SKM-1 (cell line): ENCODE data around the gene SLC25A47.
"Not testable (repeated sequence)": the region's sequence is repeated elsewhere in the genome, so short reads cannot be mapped to it uniquely, and the experiment has no call there.

Source experiments
- DNase-seq: peaks from one replicate; lab custom pipeline; 2025; ENCODE audit not compliant: unreplicated experiment; lab: John Stamatoyannopoulos, UW

SLC25A47 gene, protein sequence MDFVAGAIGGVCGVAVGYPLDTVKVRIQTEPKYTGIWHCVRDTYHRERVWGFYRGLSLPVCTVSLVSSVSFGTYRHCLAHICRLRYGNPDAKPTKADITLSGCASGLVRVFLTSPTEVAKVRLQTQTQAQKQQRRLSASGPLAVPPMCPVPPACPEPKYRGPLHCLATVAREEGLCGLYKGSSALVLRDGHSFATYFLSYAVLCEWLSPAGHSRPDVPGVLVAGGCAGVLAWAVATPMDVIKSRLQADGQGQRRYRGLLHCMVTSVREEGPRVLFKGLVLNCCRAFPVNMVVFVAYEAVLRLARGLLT

DNA sequence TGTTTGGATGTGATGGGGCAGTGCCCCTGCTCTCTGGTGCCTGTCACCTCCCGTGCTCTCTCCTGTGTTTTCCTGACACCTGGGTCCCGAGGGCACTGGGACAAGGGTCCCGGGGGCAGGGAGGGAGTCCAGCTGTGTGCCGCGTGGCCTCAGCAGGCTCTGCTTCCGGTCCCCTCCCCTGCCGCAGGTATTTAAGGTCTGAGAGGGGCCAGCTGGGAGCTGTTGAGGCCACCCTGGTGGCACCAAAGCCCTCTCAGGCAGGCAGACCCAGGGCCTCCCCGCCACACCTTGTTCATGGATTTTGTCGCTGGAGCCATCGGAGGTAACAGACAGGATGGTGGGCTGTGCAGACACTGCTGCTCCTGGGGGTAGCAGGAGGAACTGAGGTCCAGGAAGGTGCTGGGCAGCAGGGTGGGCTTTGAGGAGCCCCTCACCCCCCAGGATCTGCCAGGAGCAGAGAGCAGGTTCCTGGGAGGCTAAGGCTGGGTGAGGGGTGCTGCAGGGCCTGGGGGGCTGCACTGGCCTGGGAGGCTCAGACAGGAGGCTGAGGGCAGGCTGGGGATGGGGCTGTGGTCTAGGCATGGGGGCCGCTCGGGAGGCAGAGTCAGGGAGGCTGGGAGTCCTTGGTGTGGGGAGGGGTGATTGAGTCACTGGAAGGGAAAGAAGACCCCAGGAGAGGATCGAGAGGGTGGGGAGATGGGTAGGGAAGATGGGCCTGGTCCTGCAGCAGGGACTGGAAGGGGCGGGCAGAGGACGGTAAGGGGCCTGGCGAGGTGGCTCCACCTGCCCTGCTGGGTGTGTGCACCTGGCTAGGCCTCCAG is at the start of gene SLC25A47:
SLC25A47 (plus strand) TSS at position 219 of the 821 bp plus-strand sequence; CDS start at position 295, 76 bp downstream.
- DNase-seq, result no peak

DNA sequence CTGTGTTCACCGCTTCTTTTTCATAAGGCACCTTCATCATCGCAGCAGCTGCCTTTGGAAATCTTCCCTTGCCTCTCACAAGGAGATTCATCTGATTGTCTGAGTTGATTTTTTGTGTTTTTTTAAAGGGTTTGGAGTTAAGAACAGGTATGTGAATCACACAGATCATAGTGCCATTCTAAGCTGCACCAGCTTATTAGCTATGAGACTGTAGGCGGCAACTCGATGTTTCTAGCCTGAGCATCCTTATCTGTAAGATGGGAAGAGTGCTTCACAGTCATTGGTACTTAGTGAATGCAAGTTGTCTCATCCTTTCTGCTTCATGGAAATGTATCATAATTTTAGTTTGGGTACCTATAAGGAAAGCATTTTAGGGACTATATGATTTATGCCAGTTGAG is 48.9 kb upstream of the SLC25A47 start:
- no peak for DNase-seq

DNA sequence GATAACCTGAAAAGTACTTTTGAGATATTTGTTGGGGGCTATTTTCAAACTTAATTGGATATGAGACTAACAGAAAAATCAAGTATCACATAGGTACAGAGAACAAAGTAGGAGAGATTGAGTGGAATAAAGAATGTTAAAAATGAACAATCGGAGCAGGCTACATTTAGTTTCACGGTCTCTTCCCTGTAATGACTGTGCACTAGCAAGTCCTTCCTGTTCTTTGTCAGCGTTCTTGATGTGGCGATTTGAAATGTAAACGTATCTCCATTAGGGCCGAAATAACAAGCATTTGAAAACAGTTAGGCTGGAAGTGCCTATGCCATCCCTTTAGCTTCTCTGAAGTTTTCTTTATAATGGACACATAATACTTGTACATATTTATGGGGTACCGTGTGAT is 47.9 kb upstream of the SLC25A47 start:
- DNase-seq, result no peak

DNA sequence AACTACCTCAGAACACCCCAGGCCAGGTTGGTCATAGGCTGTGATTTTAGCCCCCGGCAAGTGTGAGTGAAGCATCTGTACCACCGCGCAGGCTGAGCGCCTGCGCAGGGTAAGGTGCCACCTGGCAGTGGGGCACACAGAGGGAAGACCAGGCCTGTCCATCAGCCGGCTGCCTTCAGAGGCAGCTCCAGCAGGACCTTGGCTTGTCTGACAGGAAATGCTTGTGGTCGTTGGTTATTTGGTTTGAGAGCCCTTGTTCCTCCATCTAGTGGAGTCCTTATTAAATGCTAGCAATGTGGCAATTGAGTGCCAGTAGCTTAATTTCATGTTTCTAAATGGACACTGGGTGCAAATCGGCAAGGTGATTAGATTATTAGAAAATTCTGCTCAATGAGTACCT is 44.4 kb upstream of the SLC25A47 start:
- DNase-seq, result no peak

DNA sequence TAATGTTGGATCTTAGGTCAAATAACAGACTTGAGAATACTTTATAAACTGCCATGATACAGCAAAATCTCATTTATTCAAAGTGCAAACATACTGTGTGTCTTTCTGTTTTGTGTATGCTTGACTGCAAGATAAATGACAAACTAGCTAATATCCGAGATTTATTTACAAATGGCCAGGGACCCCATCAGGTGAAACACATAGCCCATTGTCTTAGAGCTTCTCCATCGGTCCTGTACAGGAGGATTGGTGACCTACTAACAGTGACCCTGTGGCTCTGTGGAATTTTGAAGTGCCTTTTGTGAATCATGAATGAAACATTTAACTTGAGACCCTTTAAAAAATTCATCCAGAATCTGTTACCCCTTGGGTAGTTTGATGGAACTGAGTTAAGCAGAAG is 44.0 kb upstream of the SLC25A47 start:
- no peak for DNase-seq

DNA sequence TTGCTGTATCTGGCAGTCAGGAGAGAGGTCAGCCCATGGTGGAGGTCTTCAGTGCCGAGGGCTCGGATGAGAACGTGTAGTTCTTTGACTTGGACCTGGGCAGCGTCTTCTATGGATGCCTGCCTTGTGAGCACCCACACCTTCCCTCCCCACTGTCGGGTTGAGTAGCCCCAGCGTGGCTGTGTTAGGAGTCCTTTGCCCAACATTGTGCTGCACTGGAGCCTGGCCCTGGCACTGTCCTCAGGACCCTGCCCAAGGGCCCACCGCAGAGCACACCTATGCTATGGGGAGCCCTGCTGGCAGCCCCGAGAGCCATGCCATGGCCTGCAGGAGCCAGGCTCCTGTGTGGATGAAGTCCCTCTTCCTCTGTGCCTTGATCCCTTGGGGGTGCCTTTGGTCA is 43.6 kb upstream of the SLC25A47 start:
- no peak for DNase-seq

DNA sequence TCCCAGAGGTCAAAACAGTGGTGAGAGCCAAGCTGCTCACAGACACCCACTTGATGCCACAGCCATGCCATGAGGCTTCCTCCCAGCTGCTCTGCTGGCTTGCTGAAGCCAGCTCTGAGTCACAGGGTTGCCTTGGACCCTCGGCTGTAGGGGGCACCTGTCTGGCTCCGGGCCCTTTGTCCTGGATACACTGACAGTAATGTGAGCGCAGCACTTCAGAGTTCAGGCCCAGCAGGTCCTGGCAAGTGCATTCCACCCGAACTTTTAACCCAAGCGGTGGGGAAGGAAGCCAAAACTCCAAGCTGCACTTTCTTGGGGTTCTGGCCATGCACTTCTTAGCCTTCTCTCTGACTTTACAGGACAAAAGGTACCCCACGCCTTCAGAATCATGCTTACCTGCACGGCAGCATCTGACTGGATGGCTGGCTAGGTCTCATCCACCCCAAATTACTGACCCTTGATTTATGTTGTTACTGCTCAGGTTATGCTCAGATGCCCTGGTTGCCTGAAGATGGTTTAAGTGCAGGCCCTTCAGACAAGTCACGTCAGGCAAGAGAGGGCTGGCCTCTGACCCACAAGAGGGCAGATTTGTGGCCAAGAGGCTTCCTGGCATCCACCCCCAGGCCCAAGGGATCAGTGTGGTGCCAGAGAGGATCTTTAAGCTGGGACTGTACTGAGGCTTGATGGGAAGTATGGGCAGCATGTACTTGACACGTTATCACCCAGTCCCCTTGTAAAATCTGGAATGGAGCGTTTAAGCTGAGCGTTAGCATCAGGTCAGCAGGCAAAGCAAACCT is 41.7 kb upstream of the SLC25A47 start:
- no peak for DNase-seq

DNA sequence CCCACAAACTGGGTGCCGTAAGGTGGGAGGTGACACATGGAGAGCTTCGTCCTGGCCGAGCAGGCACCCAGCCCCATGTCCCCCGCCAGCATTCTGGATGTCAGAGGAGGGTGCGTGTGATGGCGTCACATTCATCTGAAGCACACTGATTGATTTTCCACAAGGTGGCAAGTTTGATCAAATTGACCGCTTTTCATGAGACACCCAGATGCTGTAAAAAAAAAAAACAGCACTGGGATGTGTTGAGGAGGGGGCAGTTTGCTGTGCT is 41.1 kb upstream of the SLC25A47 start:
- no peak for DNase-seq

DNA sequence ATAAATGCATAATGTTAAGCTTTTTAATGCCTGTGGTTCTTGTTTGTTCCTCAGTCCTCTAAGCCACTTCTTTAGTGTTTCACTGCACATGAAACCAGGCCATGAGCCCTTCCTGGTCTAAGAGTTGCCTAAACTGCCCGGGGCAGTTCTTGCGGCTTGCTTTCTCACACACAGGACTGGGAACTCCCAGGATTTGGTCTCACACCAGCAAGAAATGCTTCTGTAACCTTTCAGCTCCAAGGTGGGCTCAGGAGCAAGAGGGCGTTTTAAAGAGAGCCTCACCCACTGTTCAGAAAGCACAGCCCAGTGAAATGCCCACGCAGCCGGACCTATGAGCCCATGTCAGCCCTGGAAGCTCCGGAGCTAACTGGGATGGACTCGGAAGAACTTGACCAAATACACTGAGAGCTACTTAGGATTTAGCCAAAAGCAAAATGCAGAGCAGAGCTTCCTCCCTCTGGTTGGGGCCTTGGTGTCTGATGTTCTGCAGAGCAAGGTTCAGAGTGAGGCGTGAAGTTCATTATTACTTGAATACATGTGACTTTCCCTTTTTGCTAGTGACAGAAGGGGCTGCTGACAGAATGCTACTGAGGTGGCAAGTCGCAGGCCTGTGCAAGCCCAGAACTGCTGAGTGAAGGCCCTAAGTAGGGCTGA is 40.2 kb upstream of the SLC25A47 start:
- no peak for DNase-seq

DNA sequence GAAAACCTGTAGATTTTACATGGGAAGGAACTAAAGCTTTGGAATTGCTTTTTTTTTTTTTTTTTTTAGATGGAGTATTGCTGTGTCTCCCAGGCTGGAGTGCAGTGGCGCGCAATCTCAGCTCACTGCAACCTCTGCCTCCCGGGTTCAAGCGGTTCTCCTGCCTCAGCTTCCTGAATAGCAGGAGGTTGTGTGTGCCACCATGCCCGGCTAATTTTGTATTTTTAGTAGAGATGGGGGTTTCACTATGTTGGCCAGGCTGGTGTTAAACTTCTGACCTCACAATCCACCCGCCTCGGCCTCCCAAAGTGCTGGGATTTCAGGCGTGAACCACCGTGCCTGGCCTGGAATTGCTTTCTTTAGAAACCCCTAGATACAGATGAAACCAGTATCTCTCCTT is 39.7 kb upstream of the SLC25A47 start:
- DNase-seq, result not testable (repeated sequence)

DNA sequence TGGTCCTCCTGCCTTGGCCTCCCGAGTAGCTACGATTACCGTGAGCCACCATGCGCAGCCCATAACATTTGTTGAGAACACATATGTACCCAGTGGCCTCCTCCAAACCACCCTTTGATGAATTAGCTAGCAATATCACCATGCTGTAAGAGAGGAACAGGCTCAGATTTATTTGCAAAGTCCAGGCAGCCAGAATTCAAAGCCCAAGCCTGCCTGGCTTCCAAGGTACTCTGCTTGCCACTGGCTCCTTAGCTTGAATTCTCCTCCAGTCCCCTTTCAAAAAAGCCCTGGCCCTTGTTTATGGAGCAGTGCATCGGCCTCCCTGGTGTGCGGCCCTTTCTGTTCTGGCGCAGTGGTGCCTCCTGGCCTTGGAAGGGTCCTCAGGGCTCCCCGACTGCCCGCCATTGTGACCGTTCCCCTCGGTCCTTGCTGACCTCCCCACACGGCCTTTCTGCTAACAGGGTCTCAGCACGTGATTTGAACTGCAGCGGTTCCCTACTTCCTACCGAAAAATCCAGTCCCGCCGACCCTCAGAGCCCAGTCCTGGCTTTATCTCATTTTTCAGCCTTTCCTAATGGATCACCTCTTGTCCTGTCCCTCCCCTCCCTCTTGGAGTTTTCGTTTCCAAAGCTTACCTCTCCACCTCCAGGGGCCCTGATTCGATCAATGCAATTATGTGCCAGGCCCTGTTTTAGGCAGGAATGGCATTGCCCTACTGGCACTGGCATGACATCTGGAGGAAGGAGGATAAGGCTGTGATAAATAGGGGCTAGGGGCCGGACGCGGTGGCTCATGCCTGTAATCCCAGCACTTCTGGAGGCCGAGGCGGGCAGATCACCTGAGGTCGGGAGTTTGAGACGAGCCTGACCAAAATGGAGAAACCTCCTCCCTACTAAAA is 38.9 kb upstream of the SLC25A47 start:
- no peak for DNase-seq

DNA sequence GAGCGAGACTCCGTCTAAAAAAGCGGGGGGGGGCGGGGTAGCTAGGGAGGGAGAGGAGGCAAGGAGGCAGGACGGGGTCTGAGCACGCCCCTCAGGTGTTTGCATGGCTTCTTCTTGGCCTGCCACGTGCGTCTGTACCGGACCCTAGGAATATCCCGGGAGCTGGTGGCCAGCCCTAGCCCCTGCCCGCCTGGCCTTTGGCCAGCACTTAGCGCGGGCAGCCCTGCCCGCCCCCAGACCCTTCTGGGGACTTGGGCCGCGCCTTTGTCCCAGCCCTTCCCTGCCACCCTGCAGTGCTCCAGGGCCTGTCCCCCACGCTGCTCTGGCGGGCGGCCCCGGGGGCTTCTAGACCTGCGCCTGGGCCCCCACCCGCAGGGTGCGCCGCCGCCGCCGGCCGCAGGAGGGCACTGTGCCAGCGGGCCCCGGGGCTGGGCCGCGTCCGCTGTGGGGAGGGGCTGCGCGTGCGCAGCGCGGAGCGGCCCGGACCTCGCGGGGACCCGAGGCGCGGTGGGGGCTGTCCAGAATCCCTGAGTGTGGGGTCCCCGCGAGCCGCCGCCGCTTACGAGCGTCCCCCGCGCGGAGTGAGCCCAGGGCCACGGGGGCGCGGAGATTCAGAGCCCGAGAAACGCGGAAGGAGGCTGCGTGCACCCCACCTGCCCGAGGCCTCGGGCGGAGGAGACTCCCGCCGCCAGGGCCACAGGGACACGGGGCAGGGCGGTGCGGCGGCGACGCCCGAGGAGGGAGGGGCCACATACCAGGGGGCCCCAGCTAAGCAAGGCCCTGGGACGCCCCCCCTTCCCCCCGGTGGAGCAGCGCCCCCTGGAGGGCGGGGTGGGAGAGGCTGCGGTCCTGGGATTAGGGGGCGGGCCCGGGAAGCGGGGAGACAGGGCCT is 37.9 kb upstream of the SLC25A47 start:
- no peak for DNase-seq

DNA sequence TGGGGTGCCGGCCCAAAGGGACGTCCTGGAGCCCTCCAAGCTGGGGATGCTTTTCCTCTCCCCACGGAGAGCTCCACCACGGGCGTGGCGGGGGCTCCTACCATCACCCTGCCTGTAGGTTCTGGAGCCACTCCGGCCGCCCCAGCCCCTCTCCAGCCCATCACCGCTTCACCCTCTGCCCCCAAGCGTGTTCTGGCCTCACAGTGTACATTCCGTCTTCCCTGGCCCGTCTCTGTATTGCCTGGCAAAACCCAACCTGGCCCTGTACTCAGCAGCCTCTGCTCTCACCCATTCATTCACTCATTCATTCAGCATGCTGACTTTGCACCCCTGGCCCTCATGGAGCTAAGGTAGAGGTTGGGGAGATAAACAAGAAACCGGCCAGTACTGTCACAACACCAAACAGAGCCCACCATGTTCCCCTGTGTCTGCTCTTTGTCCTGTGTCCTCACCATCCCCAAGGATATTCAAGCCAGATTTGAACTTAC is 37.2 kb upstream of the SLC25A47 start:
- no peak for DNase-seq

DNA sequence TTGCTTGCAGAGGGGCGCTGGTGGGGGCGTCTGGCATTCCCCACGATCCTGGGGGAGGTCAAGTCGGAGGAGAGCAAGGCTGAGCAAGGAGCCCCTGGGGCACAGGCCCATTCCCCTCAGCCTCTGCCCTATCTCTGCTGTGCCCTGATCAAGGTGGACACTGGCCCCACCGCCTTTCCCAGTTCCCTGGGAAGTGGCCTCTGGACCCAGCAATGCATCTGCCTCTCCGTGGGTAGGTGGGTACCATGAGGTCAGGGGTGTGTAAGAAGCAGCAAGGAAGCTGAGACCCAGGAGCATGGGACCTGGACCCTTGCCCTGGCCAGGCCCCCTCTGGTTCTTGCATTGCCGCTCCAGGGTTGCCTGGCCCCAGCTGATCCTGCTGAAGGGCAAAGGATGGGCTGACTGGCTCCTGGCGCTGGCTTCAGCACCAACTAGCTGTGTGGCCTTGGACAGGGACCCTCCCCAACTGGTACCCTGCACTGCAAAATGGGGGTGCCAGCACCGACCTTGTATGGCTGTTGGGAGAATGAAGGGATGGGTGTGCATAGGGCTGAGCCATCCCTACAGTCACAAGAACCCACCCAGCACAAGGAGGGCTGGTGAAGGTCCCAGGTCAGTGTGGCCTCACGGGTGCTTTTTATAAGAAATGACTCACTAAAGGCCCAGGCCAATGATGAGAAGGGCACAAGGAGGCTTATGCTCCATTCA is 36.5 kb upstream of the SLC25A47 start:
- no peak for DNase-seq

DNA sequence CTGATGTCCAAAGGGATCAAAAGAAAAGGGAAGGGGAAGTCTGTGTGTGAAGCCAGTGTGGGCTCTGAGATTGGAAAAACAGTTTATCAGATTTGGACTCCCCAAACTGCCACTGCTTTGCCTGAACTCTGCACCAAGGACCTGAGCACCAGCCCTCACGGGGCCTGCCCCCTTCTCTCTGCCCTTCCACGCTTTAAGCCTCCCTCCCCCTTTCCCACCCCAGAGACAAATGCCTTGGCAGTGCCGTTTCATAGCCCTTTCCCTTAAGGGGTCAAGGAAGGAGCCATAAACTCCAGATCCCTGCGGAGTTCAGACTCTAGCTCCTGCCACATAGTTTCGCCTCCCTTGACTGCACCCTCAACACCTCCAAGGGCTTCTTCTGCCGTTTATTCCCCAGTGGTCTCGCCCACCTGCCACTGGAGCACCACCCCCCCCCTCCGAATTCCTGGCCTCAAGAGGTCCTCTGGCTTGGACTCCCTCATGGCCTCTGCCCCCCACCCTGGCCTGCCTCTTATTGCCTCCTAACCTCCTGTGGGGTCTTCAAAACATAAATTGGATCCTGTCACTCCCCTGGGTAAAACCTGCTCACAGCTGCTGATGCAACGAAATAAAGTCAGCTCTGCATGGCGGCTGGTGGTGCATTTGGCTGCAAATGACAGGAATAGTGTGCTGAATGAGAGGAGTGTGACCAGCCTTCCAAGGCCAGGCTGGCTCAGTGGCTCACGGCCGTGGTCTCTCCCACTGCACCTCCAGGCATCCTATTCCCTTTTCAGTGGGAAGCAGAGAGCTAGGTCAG is 35.7 kb upstream of the SLC25A47 start:
- no peak for DNase-seq

DNA sequence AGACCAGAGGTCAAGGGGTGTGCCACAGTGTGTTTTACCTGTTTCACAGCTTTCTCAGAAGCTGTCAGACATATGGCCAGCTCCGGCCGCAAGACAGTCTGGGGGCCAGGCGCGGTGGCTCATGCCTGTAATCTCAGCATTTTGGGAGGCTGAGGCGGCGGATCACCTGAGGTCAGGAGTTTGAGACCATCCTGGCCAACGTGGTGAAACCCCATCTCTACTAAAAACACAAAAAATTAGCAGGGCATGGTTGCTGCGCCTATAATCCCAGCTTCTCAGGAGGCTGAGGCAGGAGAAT is 35.2 kb upstream of the SLC25A47 start:
- not testable (repeated sequence) for DNase-seq

DNA sequence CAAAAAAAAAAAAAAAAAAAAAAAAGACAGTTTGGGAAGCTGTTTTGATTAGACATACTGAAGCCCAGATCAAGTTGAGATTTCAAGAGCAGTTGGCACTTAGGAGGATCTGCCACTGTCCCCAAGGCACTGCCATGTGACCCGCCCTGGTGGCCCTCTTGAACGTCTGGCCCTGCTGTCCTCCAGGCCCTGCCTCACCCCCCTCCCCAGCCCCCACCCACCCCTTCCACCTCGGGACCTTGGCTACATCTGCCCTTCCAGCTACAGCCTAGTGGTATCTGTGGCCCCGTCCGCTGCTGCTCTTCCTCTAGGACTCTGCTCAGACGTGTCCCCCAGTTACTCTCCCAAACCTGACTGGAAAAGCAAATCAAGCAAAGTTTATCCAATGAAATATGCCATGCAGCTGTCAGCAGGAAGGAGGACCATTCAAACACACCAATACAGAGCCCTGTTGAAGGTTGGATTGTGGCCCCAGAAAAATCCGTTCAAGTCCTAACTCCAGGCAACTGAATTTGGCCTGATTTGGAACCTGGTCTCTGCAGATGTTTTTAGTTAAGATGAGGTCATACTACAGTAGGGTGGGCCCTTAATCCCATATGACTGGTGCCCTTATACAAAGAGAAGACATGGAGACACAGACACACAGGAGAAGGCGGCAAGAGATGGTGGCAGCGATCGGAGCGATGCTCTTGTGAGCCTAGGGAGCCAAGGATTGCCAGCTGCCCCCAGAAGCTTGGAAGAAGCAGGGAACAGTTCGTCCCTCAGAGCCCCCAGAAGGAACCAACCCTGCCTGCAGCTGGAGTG is 34.6 kb upstream of the SLC25A47 start:
- no peak for DNase-seq
